Naive B cell (primary cell): ENCODE data around the gene ARL6IP6. TPM values are rescaled to one million over a fixed set of nuclear protein-coding genes. Genes with fewer than 3 reads are reported as not detected.
"Not testable (repeated sequence)": the region's sequence is repeated elsewhere in the genome, so short reads cannot be mapped to it uniquely, and the experiment has no call there.

Experiments used
- ATAC-seq, 2 donors: fragments of 150-1000 bp; cut with Tn5 transposase; 2 replicates each; pipeline ENCODE4 v1.10.0; 2021; ENCODE audit warnings: low read depth in 2 of 2, mild to moderate bottlenecking in 2 of 2, moderate library complexity in 2 of 2
- DNase-seq: peaks from one replicate; pipeline ENCODE4 v3.0.0; 2022
- H3K27ac Mint-ChIP-seq, 6 donors: one replicate each; pipeline ENCODE4 v1.8.0; 2020 to 2022; ENCODE audit warnings: mild to moderate bottlenecking in 6 of 6, mixed read lengths in 6 of 6, moderate library complexity in 5 of 6, inconsistent platforms in 2 of 6
- H3K27me3 Mint-ChIP-seq, 3 donors: one replicate each; pipeline ENCODE4 v1.8.0; 2021 to 2022; ENCODE audit warnings: mixed read lengths in 3 of 3, mild to moderate bottlenecking in 1 of 3
- H3K36me3 Mint-ChIP-seq, 2 donors: one replicate each; pipeline ENCODE4 v1.8.0; 2020 to 2022; ENCODE audit warnings: mixed read lengths in 2 of 2, inconsistent platforms in 1 of 2, mild to moderate bottlenecking in 1 of 2
- H3K4me1 Mint-ChIP-seq, 3 donors: one replicate each; pipeline ENCODE4 v1.8.0; 2020 to 2022; ENCODE audit warnings: mixed read lengths in 3 of 3, inconsistent platforms in 1 of 3, mild to moderate bottlenecking in 1 of 3, moderate library complexity in 1 of 3
- H3K4me3 Mint-ChIP-seq, 8 donors: one replicate each; pipeline ENCODE4 v1.8.0; 2020 to 2022; ENCODE audit warnings: mild to moderate bottlenecking in 8 of 8, mixed read lengths in 8 of 8, moderate library complexity in 8 of 8, inconsistent platforms in 2 of 8
- H3K9me3 Mint-ChIP-seq, 7 donors: one replicate each; pipeline ENCODE4 v1.8.0; 2020 to 2022; ENCODE audit warnings: mixed read lengths in 7 of 7, mild to moderate bottlenecking in 5 of 7, inconsistent platforms in 2 of 7, moderate library complexity in 1 of 7
- polyA plus RNA-seq, 6 donors: library from polyadenylated mRNA; unstranded; fragments of 300-500 nt; fragmentation: Illumina TruSeq; gene quantifications; one replicate each; pipeline ENCODE4 v1.2.3, GENCODE V29; 2021; ENCODE audit warnings: low read depth in 6 of 6

Gene ARL6IP6
- polyA plus RNA-seq, 6 donors from 2014 or later: 25.3 to 58.5 (median 38.3) TPM

GRCh38 chr2:152737509-152737908, 19.1 kb downstream of the ARL6IP6 start:
- Mint-ChIP-seq H3K36me3 (peaks cover 17 to 19% of the 10 kb centered on the region in 2 donors), H3K27ac (peak overlapping the region in 1 of 6 donors; percentile 46)
- not testable (repeated sequence) for H3K27me3 Mint-ChIP-seq, H3K9me3 Mint-ChIP-seq, DNase-seq, H3K4me1 Mint-ChIP-seq, H3K4me3 Mint-ChIP-seq, ATAC-seq

GRCh38 chr2:152738438-152738837, 20.0 kb downstream of the ARL6IP6 start:
- ATAC-seq: no peak
- Mint-ChIP-seq H3K4me1 (peaks cover 0 to 7% (median 0%) of the 10 kb centered on the region in 3 donors), H3K27ac (peak overlapping the region in 1 of 6 donors; percentile 46), H3K36me3 (peaks cover 17 to 19% of the 10 kb centered on the region in 2 donors), H3K27me3 (no peaks in the 10 kb centered on the region), H3K9me3 (peaks cover 0 to 8% (median 5%) of the 10 kb centered on the region in 7 donors), H3K4me3 (no peak overlapping the region)
- no peak for DNase-seq

GRCh38 chr2:152739705-152740104, 21.3 kb downstream of the ARL6IP6 start:
- not testable (repeated sequence) for DNase-seq, ATAC-seq, H3K4me1 Mint-ChIP-seq, H3K4me3 Mint-ChIP-seq, H3K27me3 Mint-ChIP-seq, H3K9me3 Mint-ChIP-seq
- peaks cover 17 to 19% of the 10 kb centered on the region in 2 donors for H3K36me3 Mint-ChIP-seq
- peak overlapping the region in 3 of 6 donors; percentile 62 to 72 (median 67) for H3K27ac Mint-ChIP-seq

- DNase-seq (peak; percentile 33), ATAC-seq (peak; percentile 45 to 56)
- H3K27me3 Mint-ChIP-seq: no peaks in the 10 kb centered on the region
- H3K36me3 Mint-ChIP-seq: peaks cover 17 to 19% of the 10 kb centered on the region in 2 donors
- peaks cover 0 to 8% (median 5%) of the 10 kb centered on the region in 7 donors for H3K9me3 Mint-ChIP-seq
- no peak overlapping the region for H3K4me3 Mint-ChIP-seq
- no peak overlapping the region for H3K27ac Mint-ChIP-seq
- peaks cover 0 to 7% (median 0%) of the 10 kb centered on the region in 3 donors for H3K4me1 Mint-ChIP-seq
Measured at GRCh38 chr2:152740743-152741328, 22.4 kb downstream of the ARL6IP6 start.

- H3K27ac Mint-ChIP-seq: no peak overlapping the region
- no peaks in the 10 kb centered on the region for H3K27me3 Mint-ChIP-seq
- H3K36me3 Mint-ChIP-seq: peaks cover 12 to 18% of the 10 kb centered on the region in 2 donors
- H3K4me1 Mint-ChIP-seq: peaks cover 0 to 4% (median 2%) of the 10 kb centered on the region in 3 donors
- peaks cover 0 to 7% (median 5%) of the 10 kb centered on the region in 7 donors for H3K9me3 Mint-ChIP-seq
- DNase-seq: no peak
- no peak overlapping the region for H3K4me3 Mint-ChIP-seq
- peak; percentile 33 to 41 for ATAC-seq
Measured at GRCh38 chr2:152743002-152743401, 24.6 kb downstream of the ARL6IP6 start.

GRCh38 chr2:152747751-152748150, 29.3 kb downstream of the ARL6IP6 start:
- not testable (repeated sequence) for H3K27ac Mint-ChIP-seq, DNase-seq, H3K27me3 Mint-ChIP-seq, H3K36me3 Mint-ChIP-seq, H3K9me3 Mint-ChIP-seq, H3K4me1 Mint-ChIP-seq, ATAC-seq
- peak overlapping the region in 1 of 8 donors; percentile 25 for H3K4me3 Mint-ChIP-seq

- H3K4me1 Mint-ChIP-seq: peaks cover 0 to 7% (median 4%) of the 10 kb centered on the region in 3 donors
- H3K4me3 Mint-ChIP-seq: no peak overlapping the region
- peaks cover 7 to 24% of the 10 kb centered on the region in 2 donors for H3K36me3 Mint-ChIP-seq
- peak overlapping the region in 1 of 6 donors; percentile 58 for H3K27ac Mint-ChIP-seq
- DNase-seq (no peak), ATAC-seq (peak in 1 of 2 donors; percentile 21)
- H3K9me3 Mint-ChIP-seq: peaks cover 0 to 3% (median 0%) of the 10 kb centered on the region in 7 donors
- H3K27me3 Mint-ChIP-seq: no peaks in the 10 kb centered on the region
Measured at GRCh38 chr2:152755029-152755428, 36.6 kb downstream of the ARL6IP6 start.

GRCh38 chr2:152759290-152760072, 41.1 kb downstream of the ARL6IP6 start:
- H3K27me3 Mint-ChIP-seq: no peaks in the 10 kb centered on the region
- H3K4me3 Mint-ChIP-seq: no peak overlapping the region
- H3K27ac Mint-ChIP-seq: no peak overlapping the region
- no peak for ATAC-seq
- H3K36me3 Mint-ChIP-seq: peaks cover 22% of the 10 kb centered on the region in 2 donors
- H3K4me1 Mint-ChIP-seq: peaks cover 0 to 4% (median 0%) of the 10 kb centered on the region in 3 donors
- DNase-seq: no peak
- peaks cover 0 to 3% (median 0%) of the 10 kb centered on the region in 7 donors for H3K9me3 Mint-ChIP-seq

- no peaks in the 10 kb centered on the region for H3K27me3 Mint-ChIP-seq
- no peaks in the 10 kb centered on the region for H3K4me1 Mint-ChIP-seq
- H3K36me3 Mint-ChIP-seq: peaks cover 15 to 21% of the 10 kb centered on the region in 2 donors
- H3K9me3 Mint-ChIP-seq: no peaks in the 10 kb centered on the region
- no peak for DNase-seq
- no peak overlapping the region for H3K4me3 Mint-ChIP-seq
- ATAC-seq: no peak
- no peak overlapping the region for H3K27ac Mint-ChIP-seq
Measured at GRCh38 chr2:152761214-152761613, 42.8 kb downstream of the ARL6IP6 start.

- DNase-seq (no peak), ATAC-seq (no peak)
- no peak overlapping the region for H3K27ac Mint-ChIP-seq
- peaks cover 0 to under 1% (median 0%) of the 10 kb centered on the region in 7 donors for H3K9me3 Mint-ChIP-seq
- peaks cover 14 to 15% of the 10 kb centered on the region in 2 donors for H3K36me3 Mint-ChIP-seq
- no peak overlapping the region for H3K4me3 Mint-ChIP-seq
- no peaks in the 10 kb centered on the region for H3K27me3 Mint-ChIP-seq
- H3K4me1 Mint-ChIP-seq: no peaks in the 10 kb centered on the region
Measured at GRCh38 chr2:152762202-152762601, 43.8 kb downstream of the ARL6IP6 start.

- H3K27ac Mint-ChIP-seq: not testable (repeated sequence)
Measured at GRCh38 chr2:152763208-152763607, 44.8 kb downstream of the ARL6IP6 start.

GRCh38 chr2:152763651-152764050, 45.2 kb downstream of the ARL6IP6 start:
- Mint-ChIP-seq H3K4me3 (no peak overlapping the region), H3K36me3 (peaks cover 14 to 15% of the 10 kb centered on the region in 2 donors), H3K27ac (no peak overlapping the region), H3K4me1 (no peaks in the 10 kb centered on the region), H3K9me3 (peaks cover 0 to 4% (median 0%) of the 10 kb centered on the region in 7 donors), H3K27me3 (no peaks in the 10 kb centered on the region)
- ATAC-seq (no peak), DNase-seq (no peak)

More at GRCh38 chr2:152763208-152763607, 44.8 kb downstream of the ARL6IP6 start:
- H3K36me3 Mint-ChIP-seq: peaks cover 14 to 15% of the 10 kb centered on the region in 2 donors
- not testable (repeated sequence) for H3K9me3 Mint-ChIP-seq, DNase-seq, H3K27me3 Mint-ChIP-seq, ATAC-seq, H3K4me3 Mint-ChIP-seq, H3K4me1 Mint-ChIP-seq

- DNase-seq (no peak), ATAC-seq (no peak)
- H3K36me3 Mint-ChIP-seq: peaks cover 4 to 6% of the 10 kb centered on the region in 2 donors
- peaks cover 0 to 4% (median 0%) of the 10 kb centered on the region in 7 donors for H3K9me3 Mint-ChIP-seq
- H3K4me1 Mint-ChIP-seq: no peaks in the 10 kb centered on the region
- H3K4me3 Mint-ChIP-seq: no peak overlapping the region
- H3K27me3 Mint-ChIP-seq: no peaks in the 10 kb centered on the region
- H3K27ac Mint-ChIP-seq: no peak overlapping the region
Measured at GRCh38 chr2:152766928-152767327, 48.5 kb downstream of the ARL6IP6 start.

GRCh38 chr2:152781175-152781574, 62.8 kb downstream of the ARL6IP6 start:
- ATAC-seq: no peak
- H3K4me3 Mint-ChIP-seq: no peak overlapping the region

More at GRCh38 chr2:152781175-152781574, 62.8 kb downstream of the ARL6IP6 start:
- Mint-ChIP-seq H3K4me1 (no peaks in the 10 kb centered on the region), H3K27me3 (peaks cover 0 to 10% (median 8%) of the 10 kb centered on the region in 3 donors), H3K27ac (no peak overlapping the region), H3K36me3 (no peaks in the 10 kb centered on the region), H3K9me3 (peaks cover 0 to 8% (median 4%) of the 10 kb centered on the region in 7 donors)
- no peak for DNase-seq
